MCF 10A (cell line): ENCODE data around the gene P4HA2. TPM values are rescaled to one million over a fixed set of nuclear protein-coding genes. Genes with fewer than 3 reads are reported as not detected.

ENCODE experiments used
- BruUV-seq: library from RNA; stranded (reverse); fragments of 400-500 nt; replicated peaks from 2 replicates; lab custom pipeline; 2021; lab: Mats Ljungman, UMichigan
- CTCF ChIA-PET: fragments of 300-600 bp; sonication (Branson Sonifier 250); formaldehyde crosslinking; extraction: SDS; loops from one replicate; lab custom pipeline; 2021; ENCODE audit warnings: antibody characterized with exemption, inconsistent platforms; lab: Yijun Ruan, JAX
- POLR2A ChIA-PET: fragments of 300-600, 350-650 bp; sonication (Branson Sonifier 250); formaldehyde crosslinking; extraction: SDS; loops from one replicate; lab custom pipeline; 2020; ENCODE audit warnings: antibody characterized with exemption, inconsistent platforms; lab: Yijun Ruan, JAX
- DNase-seq: peaks from one replicate; pipeline ENCODE4 v3.0.0-alpha.2; 2018; ENCODE audit not compliant: unreplicated experiment
- H3K27ac Mint-ChIP-seq: one replicate; pipeline ENCODE4 v1.8.0; 2022; ENCODE audit warnings: mild to moderate bottlenecking, low read depth, mixed read lengths; ENCODE audit not compliant: unreplicated experiment
- H3K27me3 Mint-ChIP-seq: one replicate; pipeline ENCODE4 v1.8.0; 2022; ENCODE audit warnings: mixed read lengths; ENCODE audit not compliant: insufficient read depth, unreplicated experiment
- H3K36me3 Mint-ChIP-seq: one replicate; pipeline ENCODE4 v1.8.0; 2022; ENCODE audit warnings: mild to moderate bottlenecking, moderate library complexity, mixed read lengths; ENCODE audit not compliant: insufficient read depth, unreplicated experiment
- H3K4me1 Mint-ChIP-seq: one replicate; pipeline ENCODE4 v1.8.0; 2022; ENCODE audit warnings: mixed read lengths; ENCODE audit not compliant: insufficient read depth, unreplicated experiment
- H3K4me3 Mint-ChIP-seq: one replicate; pipeline ENCODE4 v1.8.0; 2022; ENCODE audit warnings: mild to moderate bottlenecking, moderate library complexity, mixed read lengths; ENCODE audit not compliant: unreplicated experiment
- H3K9me3 Mint-ChIP-seq: one replicate; pipeline ENCODE4 v1.8.0; 2022; ENCODE audit warnings: mixed read lengths; ENCODE audit not compliant: unreplicated experiment
- intact Hi-C: fragments of 100-400 bp; cut with micrococcal nuclease; formaldehyde crosslinking; loops from 2 replicates; pipeline ENCODE4 v1.14.1; 2022
- total RNA-seq: library from RNA; stranded (reverse); gene quantifications from 2 replicates; pipeline ENCODE4 v1.2.3, GENCODE V29; 2022
- TF ChIP-seq, protein P1 (sequence below): fragments of 200-600 bp; IDR thresholded peaks from one replicate; pipeline ENCODE4 v1.8.0; 2022; ENCODE audit warnings: antibody characterized with exemption, mild to moderate bottlenecking; ENCODE audit not compliant: unreplicated experiment

Gene P4HA2
- total RNA-seq, 1 experiment from 2014 or later, result 53.1 TPM

DNA sequence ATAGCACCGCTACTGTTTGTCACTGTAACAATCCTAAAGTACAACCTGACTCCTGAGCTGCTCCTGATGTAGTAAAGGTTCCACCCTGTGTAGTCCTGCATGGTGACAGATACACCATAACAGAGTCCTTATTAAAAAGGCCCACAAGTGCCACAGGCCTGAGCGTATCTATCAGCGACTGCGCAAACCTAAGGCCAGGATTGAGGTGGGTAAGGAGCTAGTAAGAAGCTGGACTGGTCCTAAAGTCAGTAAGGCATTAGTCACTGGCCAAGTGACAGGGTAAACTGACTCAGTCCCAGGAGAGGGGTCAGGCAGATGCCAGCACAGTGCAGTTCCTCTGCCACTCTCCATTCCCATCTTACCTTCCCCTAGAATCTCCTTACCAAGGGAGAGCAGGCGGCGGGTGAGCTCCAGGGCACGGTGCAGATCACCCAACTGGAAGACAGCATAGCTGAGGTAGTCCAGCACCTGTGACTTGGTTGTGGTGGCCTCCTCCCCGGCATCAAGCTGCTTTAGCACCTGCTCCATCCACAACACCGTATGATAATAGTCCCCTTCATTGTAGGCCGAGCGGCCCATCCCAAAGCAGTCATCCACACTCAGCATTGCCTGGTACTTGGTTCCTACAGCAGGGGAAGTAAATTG, 17.6 kb downstream of the P4HA2 start:
- no peaks in the 10 kb centered on the region for H3K27me3 Mint-ChIP-seq
- H3K4me3 Mint-ChIP-seq, result no peak overlapping the region
- BruUV-seq, result no TSS peak
- peaks cover 17% of the 10 kb centered on the region for H3K4me1 Mint-ChIP-seq
- no peaks in the 10 kb centered on the region for H3K9me3 Mint-ChIP-seq
- TF ChIP-seq, protein P1, sequence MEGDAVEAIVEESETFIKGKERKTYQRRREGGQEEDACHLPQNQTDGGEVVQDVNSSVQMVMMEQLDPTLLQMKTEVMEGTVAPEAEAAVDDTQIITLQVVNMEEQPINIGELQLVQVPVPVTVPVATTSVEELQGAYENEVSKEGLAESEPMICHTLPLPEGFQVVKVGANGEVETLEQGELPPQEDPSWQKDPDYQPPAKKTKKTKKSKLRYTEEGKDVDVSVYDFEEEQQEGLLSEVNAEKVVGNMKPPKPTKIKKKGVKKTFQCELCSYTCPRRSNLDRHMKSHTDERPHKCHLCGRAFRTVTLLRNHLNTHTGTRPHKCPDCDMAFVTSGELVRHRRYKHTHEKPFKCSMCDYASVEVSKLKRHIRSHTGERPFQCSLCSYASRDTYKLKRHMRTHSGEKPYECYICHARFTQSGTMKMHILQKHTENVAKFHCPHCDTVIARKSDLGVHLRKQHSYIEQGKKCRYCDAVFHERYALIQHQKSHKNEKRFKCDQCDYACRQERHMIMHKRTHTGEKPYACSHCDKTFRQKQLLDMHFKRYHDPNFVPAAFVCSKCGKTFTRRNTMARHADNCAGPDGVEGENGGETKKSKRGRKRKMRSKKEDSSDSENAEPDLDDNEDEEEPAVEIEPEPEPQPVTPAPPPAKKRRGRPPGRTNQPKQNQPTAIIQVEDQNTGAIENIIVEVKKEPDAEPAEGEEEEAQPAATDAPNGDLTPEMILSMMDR, result no peak
- H3K27ac Mint-ChIP-seq, result no peak overlapping the region
- H3K36me3 Mint-ChIP-seq, result peaks cover 32% of the 10 kb centered on the region
- no peak for DNase-seq
- ChIA-PET CTCF (interaction anchor here (0.6 to 3.8 kb wide), 5 partner anchors 13 to 549 kb away, joined by 3 to 21 read pairs (median 5); partner anchors contain the start of gene SLC22A4), POLR2A (interaction anchor here (0.6 to 0.7 kb wide), 2 partner anchors 82 to 221 kb away, joined by 3 read pairs; no protein-coding TSS in a partner anchor)
- intact Hi-C loops, result no loop called here

DNA sequence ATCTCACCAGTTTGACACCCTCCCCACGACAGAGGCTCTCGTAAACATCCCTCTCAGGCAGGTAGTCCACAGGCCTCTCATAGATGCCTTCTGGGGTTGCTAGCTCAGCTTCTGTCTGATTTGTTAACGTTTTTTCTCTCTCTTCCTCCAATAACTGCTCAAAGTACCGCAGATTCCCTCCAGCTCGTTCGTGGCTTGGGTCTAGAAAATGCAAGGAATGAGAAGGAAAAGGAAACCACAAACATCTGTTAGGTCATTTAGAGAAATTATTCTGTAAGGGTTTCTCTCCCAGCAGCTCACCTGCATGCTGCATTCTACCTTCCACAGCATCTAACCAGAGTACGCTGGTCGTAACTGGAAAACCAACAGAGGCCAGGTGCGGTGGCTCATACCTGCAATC, 18.5 kb downstream of the P4HA2 start:
- Mint-ChIP-seq H3K36me3 (peaks cover 37% of the 10 kb centered on the region), H3K4me3 (no peak overlapping the region), H3K4me1 (peaks cover 12% of the 10 kb centered on the region), H3K27me3 (no peaks in the 10 kb centered on the region), H3K9me3 (no peaks in the 10 kb centered on the region), H3K27ac (no peak overlapping the region)
- ChIA-PET POLR2A (no interaction called here), CTCF (interaction anchor here (0.8 to 3.8 kb wide), 5 partner anchors 16 to 410 kb away, joined by 3 to 21 read pairs (median 3); partner anchors contain the start of gene SLC22A4)
- BruUV-seq, result no TSS peak
- intact Hi-C loops, result no loop called here
- TF ChIP-seq, protein P1, result no peak
- DNase-seq, result no peak

DNA sequence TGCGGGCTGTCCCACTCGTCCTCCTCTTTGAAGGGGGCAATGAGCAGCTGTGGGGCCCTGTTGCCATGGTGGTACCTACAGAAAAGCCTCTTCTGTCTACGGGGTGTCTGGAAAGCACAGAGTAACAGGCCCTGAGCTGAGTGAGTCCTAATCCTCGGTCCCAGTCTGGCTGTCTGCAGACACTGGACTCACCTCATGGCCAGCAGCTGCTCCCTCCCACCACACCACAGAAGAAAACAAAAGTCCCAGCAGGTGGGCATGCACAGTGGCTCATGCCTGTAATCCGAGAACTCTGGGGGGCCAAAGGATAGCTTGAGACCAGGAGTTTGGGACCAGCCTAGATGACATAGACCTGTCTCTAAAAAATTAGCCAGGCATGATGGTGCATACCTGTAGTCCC, 19.9 kb downstream of the P4HA2 start:
- H3K27me3 Mint-ChIP-seq, result no peaks in the 10 kb centered on the region
- intact Hi-C loops, result no loop called here
- no peak overlapping the region for H3K27ac Mint-ChIP-seq
- H3K9me3 Mint-ChIP-seq, result no peaks in the 10 kb centered on the region
- BruUV-seq, result no TSS peak
- peaks cover 50% of the 10 kb centered on the region for H3K36me3 Mint-ChIP-seq
- no peak for DNase-seq
- CTCF ChIA-PET, result interaction anchor here (0.7 to 3.6 kb wide), 5 partner anchors 27 to 618 kb away, joined by 5 to 19 read pairs (median 7); no protein-coding TSS in a partner anchor
- H3K4me3 Mint-ChIP-seq, result no peak overlapping the region
- TF ChIP-seq, protein P1, result no peak
- H3K4me1 Mint-ChIP-seq, result peaks cover 12% of the 10 kb centered on the region
- POLR2A ChIA-PET, result interaction anchor here (1.1 kb wide), 1 partner anchor 20 kb away, joined by 3 read pairs; no protein-coding TSS in a partner anchor

DNA sequence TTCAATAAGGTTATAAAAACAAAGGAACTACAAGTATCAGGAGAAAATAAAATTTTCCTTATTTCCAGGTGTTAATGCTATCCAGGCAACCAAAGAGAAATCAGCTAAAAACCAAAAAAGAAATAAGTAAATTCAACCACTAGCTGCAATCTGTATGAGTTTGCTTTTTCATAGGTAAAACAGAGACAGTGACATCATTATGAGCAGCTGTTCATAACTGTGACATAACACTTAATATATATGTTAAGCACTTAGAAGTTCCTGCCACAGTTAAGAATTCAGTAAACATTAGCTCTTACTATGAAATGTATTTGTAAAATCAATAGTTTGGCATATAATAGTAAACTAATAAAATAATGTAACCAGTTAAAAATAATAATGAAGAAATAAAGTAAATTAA, 20.9 kb downstream of the P4HA2 start:
- no peak overlapping the region for H3K27ac Mint-ChIP-seq
- intact Hi-C loops, result no loop called here
- TF ChIP-seq, protein P1, result no peak
- no peaks in the 10 kb centered on the region for H3K9me3 Mint-ChIP-seq
- H3K4me1 Mint-ChIP-seq, result peaks cover 12% of the 10 kb centered on the region
- ChIA-PET CTCF (interaction anchor here (0.9 to 3.6 kb wide), 6 partner anchors 17 to 203 kb away, joined by 3 to 19 read pairs (median 6); no protein-coding TSS in a partner anchor), POLR2A (interaction anchor here (0.7 to 1.1 kb wide), 6 partner anchors 13 to 237 kb away, joined by 3 to 4 read pairs (median 3); partner anchors contain the start of gene SLC22A4)
- DNase-seq, result no peak
- H3K36me3 Mint-ChIP-seq, result peaks cover 57% of the 10 kb centered on the region
- BruUV-seq, result no TSS peak
- no peaks in the 10 kb centered on the region for H3K27me3 Mint-ChIP-seq
- H3K4me3 Mint-ChIP-seq, result no peak overlapping the region
